GM12892 (cell line): ENCODE data around the gene PID1.

Experiments used
- DNase-seq: peaks from one replicate; pipeline ENCODE4 v3.0.0; 2011; ENCODE audit not compliant: insufficient read length
- FAIRE-seq: peaks from 2 replicates; lab custom pipeline; 2011; peaks lifted over from hg19 to GRCh38; lab: Jason Lieb, UNC
- POLR2A ChIP-seq: IDR thresholded peaks from 2 replicates; pipeline ENCODE4 v1.6.1; 2011; ENCODE audit warnings: low read depth, low read length, control low read depth
- POLR2AphosphoS5 ChIP-seq: IDR thresholded peaks from 2 replicates; pipeline ENCODE4 v1.6.1; 2011; ENCODE audit warnings: low read depth, low read length, control low read depth
- TAF1 ChIP-seq: IDR thresholded peaks from 2 replicates; pipeline ENCODE4 v1.6.1; 2011; ENCODE audit warnings: low read depth, mild to moderate bottlenecking, control low read depth, low read length, borderline replicate concordance

The PID1 gene

DNA sequence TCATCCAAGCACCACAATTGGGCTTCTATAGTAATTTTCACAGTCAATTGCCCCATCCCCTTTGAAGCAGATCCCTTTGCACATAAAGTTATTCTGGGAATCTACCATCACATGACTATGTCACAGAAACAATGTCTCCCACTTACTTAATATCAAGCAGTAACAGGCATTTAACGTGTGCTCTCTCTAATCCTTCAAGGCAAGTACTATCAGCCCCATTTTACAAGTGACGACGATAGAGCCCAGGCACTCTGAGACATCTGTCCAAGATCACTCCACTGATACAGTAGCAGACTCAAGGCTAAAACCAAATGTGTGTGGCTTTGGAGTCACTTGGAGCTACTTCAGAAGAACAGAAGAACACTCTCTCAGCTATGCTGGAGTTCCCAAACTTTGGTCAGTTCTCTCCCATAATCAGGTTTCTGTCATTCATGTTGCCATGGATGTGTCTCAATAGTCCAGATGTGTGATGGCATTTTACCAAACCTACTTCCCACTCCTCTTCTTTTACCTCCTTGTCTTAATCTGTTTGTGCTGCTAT lies 39.7 kb downstream of the PID1 start:
- DNase-seq (no peak), FAIRE-seq (no peak)
- TF ChIP-seq POLR2AphosphoS5, result no peak
- no peak for TF ChIP-seq POLR2A
- TF ChIP-seq TAF1, result no peak

GRCh38 chr2:229230911-229231310 lies 40.2 kb downstream of the PID1 start:
- DNase-seq (no peak), FAIRE-seq (no peak)
- TF ChIP-seq POLR2AphosphoS5 (no peak), TAF1 (no peak), POLR2A (no peak)

DNA sequence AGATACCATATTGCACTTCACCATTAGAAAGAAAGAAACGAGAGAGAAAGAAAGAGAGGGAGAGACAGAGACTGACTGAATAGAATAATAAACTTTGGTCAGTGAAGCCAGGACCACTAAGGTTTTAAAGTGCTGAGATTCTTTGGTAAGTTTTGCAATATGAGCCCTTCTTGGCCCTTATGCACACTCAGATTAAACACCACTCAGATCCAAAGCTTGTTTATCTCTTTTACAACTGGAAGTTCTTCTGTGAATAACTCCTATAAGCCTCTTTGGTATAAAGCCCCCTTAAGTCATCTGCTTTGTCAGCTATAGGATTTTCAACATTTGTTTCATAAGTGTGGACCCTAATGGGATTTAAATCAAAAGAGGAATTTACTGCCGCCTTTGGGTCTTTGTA lies 40.8 kb downstream of the PID1 start:
- FAIRE-seq (no peak), DNase-seq (no peak)
- TF ChIP-seq POLR2AphosphoS5, result no peak
- TF ChIP-seq POLR2A, result no peak
- no peak for TF ChIP-seq TAF1

DNA sequence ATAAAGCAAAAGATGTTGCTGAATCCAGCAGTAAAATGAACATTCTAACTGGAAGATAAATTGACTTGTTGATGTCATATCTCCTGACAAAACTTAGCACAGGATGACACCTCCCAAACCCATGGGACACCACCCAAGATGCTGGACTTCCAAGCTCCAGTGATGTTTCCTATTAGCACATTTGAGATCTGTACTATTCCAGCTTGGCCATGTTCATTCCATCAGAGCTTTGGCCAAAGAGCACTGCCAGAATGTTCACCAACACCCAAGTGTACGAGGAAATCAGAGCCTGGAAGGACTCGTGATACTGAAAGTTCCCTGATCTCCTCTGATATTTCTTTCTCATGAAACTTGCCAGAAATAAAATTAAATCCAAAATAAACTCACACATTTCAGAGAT lies 44.7 kb downstream of the PID1 start:
- DNase-seq, result no peak
- no peak for FAIRE-seq
- TF ChIP-seq POLR2AphosphoS5 (no peak), POLR2A (no peak), TAF1 (no peak)

DNA sequence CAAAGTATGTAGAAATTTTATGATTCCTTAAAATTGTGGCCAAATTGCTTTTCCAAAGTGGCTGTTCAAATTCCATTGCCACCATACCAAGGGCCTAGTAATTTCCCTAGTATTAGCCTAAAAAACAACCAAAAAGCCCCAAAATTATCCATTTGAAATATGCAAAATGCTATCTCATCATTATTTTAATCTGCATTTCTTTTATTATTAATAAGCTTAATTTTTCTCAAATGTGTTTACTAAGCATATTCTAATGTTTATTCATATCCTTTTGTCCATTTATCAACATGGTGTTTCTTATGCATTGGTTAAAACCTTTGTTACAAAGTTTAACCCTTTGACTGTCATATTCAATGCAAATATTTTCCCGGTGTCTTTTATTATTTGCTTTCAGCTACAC lies 48.0 kb downstream of the PID1 start:
- FAIRE-seq, result no peak
- TF ChIP-seq TAF1 (no peak), POLR2A (no peak), POLR2AphosphoS5 (no peak)
- DNase-seq, result no peak

DNA sequence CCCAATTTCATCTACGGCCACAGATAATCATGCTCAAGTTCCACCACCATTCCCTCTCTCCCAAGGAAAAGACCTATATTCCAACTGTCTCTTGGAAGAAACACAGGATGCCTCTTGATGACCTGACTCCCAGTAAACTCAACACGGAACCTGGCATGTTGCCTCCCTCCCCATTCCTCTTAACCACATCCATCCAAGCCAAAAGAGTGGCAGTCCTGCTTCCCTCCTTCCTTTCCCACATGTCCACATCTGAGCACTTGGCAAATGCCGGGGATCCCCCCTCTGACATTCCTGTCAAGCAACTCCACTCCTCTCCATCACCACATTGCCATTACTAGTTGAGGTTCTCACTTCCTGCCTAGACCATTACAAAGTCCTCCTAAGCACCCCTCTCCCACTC lies 49.4 kb downstream of the PID1 start:
- TF ChIP-seq POLR2AphosphoS5 (no peak), POLR2A (no peak), TAF1 (no peak)
- no peak for FAIRE-seq
- DNase-seq, result no peak

DNA sequence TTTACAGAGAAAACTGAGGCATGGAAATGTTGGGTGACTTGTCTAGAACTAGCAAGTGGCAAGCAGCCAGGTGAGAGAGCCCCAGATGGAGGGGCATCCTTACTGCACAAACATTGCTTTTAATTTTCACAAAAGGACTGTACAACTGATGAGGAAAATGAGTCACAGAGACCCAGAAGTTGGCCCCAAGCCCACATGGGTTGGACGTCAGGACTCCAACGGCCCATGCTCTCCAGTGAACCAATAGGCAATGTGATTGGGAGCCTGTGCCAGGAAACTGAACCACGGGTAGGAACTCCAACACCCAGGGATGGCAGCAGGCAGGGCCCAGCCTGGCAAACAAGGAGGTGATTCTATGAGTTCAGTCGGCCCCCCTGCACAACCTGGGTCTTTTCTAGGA lies 50.8 kb downstream of the PID1 start:
- DNase-seq, result no peak
- TF ChIP-seq POLR2AphosphoS5, result no peak
- TF ChIP-seq POLR2A, result no peak
- TF ChIP-seq TAF1, result no peak

DNA sequence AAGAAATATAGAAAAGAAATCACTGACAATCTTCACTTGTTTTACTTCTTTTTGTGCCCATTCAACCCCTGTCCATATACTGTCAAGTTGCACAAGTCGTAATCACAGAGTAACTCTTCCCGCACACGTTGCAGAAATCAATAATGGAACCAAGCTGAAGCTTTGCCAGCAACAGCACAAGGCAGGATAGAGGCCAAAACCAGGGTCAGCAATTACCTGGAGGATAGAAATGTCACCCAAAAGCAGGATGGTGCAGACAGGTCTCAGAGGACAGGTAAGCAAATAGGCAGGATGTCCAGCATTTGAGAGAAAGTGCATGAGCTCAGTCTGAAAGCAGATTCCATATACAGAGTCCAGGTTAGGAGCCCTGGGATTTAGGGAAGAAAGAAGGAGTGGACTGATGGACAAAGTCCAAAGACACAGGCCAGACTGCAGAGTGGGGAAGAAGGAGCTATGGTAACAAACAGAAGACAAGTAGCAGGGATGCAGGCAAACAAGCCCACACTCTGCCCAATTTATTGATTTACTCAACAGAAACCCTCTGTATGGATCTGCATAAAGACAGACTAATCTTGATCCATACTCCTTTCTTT lies 52.7 kb downstream of the PID1 start:
- FAIRE-seq (no peak), DNase-seq (no peak)
- TF ChIP-seq TAF1 (no peak), POLR2A (no peak), POLR2AphosphoS5 (no peak)

More for the DNA sequence above, 50.8 kb downstream of the PID1 start:
- no peak for FAIRE-seq

- FAIRE-seq (no peak), DNase-seq (no peak)
- TF ChIP-seq POLR2AphosphoS5, result no peak
- TF ChIP-seq TAF1, result no peak
Measured at GRCh38 chr2:229212241-229212640, 58.8 kb downstream of the PID1 start.

- FAIRE-seq (no peak), DNase-seq (no peak)
- TF ChIP-seq POLR2AphosphoS5, result no peak
- TF ChIP-seq TAF1, result no peak
- no peak for TF ChIP-seq POLR2A
Measured at GRCh38 chr2:229210641-229211040, 60.4 kb downstream of the PID1 start.

DNA sequence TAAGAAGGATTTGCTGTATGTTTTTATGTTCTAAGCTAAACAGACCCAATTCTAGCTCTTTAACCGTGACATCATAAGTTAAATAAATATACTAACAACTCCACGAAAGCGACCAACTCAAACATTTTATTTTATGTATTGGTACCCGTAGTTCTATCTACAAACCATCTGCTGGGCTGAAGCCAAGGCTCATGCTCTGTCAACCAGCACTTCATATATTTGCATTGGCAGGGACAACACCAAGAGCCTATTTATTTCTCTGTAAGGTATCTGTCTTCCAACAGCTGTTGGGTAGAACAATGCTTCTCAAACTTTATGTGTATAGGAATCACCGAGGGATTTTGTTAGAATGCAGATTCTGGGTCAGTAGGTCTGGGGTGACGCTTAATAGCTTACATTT lies 64.5 kb downstream of the PID1 start:
- TF ChIP-seq POLR2AphosphoS5, result no peak
- no peak for TF ChIP-seq TAF1
- TF ChIP-seq POLR2A, result no peak
- no peak for DNase-seq
- FAIRE-seq, result no peak

DNA sequence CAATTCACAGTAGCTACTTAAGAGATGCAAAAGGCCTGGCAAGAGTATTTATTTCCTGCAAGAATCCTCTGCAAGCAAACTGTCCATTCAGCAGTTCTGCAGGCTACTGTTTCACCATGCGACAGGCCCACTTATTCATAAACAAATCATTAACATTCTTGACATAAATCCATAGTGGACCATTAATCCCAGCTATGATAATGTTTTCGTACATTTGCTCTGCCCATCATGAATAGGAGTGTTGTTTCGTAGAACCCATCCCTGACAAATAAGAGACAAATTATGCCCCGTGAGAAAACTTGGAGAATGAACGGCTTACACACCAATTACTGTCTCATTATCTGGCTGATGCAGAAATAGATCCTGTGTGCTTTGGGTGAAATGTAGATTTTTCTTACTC lies 65.4 kb downstream of the PID1 start:
- FAIRE-seq, result no peak

More for the DNA sequence above, 65.4 kb downstream of the PID1 start:
- no peak for DNase-seq
- TF ChIP-seq POLR2AphosphoS5 (no peak), TAF1 (no peak), POLR2A (no peak)
